ENCODE results near the gene GLTP.
"Not testable (repeated sequence)": the region's sequence is repeated elsewhere in the genome, so short reads cannot be mapped to it uniquely, and the experiment has no call there.

The GLTP gene

DNA sequence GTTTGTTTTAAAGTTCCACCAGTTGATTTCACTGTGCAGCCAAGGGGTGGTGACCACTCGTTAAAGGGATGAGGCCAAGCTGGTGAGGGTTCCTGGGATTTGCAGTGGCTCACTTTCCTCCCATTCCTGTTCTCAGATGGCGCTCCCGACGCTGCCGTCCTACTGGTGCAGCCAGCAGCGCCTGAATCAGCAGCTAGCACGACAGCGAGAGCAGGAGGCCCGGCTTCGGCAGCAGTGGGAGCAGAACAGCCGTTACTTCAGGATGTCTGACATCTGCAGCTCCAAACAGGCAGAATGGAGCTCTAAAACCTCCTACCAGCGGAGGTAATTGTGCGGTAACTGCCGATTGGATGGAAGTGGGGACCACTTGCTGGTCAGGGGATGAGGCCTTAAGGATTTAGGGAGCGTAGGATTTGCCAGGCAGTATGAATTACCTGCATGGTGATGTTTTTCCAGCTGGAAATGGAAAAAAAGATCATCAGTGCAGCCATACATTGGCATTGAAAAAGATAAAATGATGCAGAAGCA is 22.6 kb upstream of the GLTP start:
- FAIRE-seq (no peak), DNase-seq (ENCODE audit: low spot score) (no peak)

DNA sequence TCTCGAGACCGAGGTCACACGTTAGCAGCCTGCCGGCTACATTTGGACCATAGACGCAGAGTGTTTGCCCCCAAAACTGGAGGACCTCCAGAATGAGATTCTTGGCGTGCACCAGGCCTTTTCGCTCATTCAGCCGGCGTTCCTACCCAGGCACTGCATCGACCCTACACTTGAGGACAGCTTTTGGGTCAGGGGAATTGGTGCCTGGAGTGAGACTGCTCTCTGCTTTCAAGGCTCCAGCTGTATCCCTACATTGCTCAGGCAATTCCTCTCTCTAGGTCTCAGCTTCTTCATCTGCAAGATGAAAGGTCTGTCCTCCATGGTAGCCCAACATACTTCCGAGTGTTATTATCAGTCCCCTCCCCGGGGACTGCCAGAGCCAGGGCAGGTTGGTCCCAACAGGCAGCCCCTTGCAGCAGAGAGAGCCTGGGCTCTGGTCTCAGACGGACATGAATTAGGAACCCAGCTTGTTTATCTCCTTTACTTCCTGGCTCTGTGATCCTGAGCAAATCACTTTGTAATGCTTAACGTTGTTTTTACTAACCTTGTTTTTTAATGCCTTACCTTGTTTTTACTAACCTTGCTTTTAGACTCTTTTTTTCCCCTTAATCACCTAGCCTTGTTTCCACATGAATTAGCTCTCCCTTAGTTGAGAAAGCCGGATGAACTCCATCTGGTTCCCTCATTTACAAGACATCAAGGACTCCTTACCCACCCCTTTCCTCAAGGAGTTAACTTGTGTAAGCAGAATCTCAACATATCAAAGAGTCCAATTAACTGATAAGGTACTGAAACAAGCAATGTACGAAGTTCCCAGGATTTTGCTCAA is 20.6 kb upstream of the GLTP start:
- FAIRE-seq (no peak), DNase-seq (ENCODE audit: low spot score) (peak; percentile 7)

DNA sequence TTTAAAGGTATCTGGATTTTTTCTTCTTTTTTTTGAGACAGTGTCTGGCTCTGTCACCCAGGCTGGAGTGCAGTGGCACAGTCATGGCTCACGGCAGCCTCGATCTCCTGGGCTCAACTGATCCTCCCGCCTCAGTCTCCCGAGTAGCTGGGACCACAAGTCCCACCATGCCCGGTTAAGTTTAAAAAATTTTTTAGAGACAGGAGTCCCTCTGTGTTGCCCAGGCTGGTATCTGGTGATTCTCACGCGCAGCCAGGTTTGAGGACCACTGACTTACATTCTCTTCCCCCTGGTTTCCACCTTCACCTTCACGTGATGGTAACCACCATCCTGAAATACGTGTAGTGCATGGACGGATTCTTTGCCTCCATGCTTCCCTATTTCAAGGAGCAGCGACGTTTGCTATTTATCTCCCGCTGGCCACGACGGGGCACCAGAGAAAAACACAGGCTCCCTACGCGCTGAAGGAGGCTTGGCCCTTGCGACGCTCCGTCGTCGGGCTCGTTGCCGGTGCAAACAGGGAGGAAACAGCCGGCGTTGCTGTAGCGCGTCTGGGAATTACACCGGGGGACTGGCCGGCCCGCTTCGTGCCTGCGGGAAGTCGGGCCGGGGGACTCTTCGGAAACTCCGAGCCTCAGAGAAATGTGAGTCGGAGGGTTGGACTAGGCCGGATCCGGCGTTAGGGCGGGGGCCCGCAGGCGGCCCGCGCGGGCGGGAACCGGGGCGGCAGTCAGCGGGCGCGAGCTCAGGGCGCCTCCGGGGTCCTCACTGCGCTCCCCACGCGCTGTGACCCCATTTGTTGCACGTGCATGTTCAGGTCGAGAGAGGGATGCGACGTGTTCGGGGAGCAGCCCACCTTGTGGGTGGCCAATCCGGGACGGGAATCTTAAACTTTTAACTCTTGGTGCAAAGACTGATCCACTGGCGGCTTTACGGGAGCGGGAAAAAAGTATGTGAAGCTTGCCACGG is 19.7 kb upstream of the GLTP start, which contains the start of gene TCHP:
Gene TCHP, plus strand, starts transcription at position 492 of the 969 bp plus-strand sequence. CDS start 2,753 bp downstream, outside the sequence.
- DNase-seq (ENCODE audit: low spot score) (peak; percentile 84), FAIRE-seq (no peak)

DNA sequence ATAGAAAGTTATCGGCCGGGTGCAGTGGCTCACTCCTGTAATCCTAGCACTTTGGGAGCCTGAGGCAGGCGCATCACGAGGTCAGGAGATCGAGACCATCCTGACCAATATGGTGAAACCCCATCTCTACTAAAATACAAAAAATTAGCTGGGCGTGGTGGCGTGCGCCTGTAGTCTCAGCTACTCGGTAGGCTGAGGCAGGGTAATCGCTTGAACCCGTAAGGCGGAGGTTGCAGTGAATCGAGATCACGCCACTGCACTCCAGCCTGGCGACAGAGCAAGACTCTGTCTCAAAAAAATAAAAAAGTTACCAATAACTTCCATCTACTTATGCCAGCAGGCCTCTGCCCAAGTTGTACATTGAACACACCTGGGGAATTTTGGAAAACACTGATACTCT is 19.0 kb upstream of the GLTP start:
- not testable (repeated sequence) for DNase-seq (ENCODE audit: low spot score); FAIRE-seq

DNA sequence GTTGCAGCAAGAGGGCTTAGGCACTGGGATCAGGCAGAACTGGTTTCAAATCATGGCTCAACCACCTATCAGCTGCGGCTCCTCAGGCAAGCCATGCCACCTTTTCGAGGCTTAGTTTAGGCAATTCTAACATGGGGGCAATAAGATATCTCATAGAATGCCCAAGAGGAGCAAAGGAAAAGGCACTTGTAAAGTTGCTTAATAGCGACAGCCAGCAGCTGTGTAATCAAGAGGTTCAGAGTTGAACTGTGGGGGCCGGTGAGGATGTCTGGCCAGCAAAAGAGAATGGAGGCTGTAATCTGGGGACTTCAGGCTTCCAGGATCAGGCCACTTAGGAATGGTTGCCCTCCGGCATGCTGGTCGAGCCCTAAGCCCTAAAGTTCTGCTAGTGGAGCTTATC is 16.7 kb upstream of the GLTP start:
- no peak for FAIRE-seq

DNA sequence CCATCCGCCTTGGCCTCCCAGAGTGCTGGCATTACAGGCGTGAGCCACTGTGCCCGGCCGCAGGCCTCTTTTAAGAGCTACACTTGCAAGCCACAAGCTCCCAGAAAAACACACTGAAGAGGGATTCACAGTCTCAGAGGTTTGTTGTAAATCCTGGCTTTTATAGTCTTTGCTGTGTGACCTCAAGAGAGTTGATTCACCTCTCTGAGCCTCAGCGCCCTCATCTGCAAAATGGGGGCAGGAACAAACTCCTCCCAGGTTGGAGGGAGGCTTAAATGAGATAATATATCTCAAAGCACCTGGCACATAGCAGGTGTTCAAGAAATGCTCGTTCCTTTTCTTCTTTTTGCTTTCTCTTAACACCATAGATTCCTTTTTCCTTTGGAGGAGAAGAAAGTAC is 15.8 kb upstream of the GLTP start:
- DNase-seq (ENCODE audit: low spot score) (no peak), FAIRE-seq (no peak)

More for the DNA sequence above, 16.7 kb upstream of the GLTP start:
- no peak for DNase-seq (ENCODE audit: low spot score)

DNA sequence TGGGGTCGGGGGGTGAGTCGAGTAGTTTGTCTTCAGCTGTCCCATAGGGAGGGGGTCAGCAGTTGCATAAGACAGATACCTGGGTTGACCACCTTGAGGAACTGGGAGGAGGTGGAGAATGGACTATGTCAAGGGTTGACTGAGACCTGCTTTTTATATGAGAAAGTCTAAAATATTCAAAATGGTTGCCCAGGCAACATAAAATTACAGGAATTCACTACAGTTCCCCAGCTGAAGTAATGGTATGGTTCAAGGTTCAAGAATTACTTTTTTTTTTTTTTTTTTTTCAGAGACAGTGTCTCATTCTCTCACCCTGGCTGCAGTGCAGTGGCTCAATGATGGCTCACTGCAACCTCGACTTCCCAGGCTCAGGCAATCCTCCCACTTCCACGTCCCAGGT is 14.6 kb upstream of the GLTP start:
- FAIRE-seq (no peak), DNase-seq (ENCODE audit: low spot score) (no peak)

DNA sequence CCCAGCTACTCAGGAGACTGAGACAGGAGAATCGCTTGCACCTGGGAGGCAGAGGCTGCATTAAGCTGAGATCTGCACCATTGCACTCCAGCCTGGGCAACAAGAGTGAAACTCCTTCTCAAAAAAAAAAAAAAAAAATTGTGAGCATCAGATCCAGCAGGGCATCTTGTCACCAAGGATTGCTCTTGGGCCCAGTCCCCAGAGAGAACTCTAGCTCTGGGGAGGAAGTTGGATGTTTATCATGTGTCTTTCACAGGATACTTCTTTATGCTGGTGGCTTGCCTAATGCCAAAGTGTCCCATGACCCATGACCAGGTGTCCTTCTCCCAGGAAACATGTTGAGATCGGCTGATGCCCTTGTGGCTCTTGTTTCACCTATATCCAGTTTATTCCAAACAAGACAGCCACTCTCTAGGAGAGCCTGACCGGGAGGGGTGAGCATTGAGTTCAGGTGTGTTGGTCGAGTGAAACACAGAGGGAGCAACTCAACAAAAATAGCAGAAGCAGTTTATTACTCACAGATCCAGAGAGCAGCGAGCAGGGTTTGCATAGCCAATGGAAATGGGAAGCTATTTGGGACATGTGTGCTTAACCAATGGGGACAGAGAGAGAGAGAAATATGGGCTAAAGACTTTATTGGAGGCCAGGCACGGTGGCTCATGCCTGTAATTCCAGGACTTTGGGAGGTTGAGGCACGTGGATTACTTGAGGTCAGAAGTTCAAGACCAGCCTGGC is 13.1 kb upstream of the GLTP start:
- DNase-seq (ENCODE audit: low spot score) = no peak
- FAIRE-seq = no peak

DNA sequence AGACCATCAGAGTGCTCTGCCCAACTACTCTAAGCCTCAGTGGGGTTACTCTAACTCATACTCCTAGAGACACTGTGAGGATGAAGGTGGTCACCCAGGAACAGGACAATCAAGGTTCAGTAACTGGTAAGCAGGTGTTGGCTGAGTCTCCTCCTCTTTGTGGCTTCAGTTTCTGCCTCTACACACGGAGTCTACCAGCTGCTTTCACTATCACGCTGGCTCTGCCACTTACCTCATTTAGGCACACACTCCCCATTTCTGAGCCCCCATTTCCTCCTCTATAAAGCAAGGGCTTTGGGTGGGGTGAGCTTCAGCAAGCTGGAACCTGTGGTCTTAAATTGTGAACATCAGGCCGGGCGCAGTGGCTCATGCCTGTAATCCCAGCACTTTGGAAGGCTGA is 12.4 kb upstream of the GLTP start:
- DNase-seq (ENCODE audit: low spot score) (no peak), FAIRE-seq (no peak)

DNA sequence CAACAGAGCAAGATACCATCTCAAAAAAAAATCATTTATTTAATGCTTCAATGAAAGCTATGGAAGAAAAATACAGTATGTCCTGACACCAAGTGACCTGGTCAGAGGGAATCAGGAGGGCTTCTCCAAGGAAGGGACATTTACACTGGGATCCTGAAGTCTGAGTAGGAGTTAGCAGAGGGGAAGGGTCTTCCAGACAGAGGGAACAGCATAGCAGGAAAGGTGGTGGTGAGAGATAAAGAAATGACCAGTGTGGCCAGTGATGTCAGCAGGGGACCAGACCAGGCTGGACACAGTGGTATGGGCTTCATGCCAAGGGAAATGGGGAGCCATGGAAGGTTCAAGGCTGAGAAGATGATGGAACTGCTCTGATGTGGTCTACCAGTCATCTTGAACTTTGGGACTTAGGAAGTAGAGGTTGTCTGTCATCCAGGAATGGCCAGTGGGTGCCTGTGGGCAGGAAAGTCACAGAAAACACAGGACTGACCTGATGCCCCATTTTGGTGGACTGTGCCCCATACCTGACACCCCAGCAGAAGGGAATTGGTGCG is 11.9 kb upstream of the GLTP start:
- DNase-seq (ENCODE audit: low spot score) = no peak
- no peak for FAIRE-seq

DNA sequence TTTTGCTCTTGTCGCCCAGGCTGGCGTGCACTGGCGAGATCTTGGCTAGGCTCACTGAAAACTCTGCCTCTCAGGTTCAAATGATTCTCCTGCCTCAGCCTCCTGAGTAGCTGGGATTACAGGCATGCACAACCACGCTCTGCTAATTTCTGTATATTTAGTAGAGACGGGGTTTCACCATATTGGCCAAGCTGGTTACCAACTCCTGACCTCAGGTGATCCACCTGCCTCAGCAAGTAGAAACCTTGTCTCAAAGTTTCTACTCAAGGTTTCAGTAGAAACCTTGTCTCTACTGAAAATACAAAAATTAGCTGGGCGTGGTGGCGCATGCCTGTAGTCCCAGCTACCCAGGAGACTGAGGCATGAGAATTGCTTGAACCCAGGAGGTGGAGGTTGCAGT is 11.4 kb upstream of the GLTP start:
- not testable (repeated sequence) for DNase-seq (ENCODE audit: low spot score); FAIRE-seq

DNA sequence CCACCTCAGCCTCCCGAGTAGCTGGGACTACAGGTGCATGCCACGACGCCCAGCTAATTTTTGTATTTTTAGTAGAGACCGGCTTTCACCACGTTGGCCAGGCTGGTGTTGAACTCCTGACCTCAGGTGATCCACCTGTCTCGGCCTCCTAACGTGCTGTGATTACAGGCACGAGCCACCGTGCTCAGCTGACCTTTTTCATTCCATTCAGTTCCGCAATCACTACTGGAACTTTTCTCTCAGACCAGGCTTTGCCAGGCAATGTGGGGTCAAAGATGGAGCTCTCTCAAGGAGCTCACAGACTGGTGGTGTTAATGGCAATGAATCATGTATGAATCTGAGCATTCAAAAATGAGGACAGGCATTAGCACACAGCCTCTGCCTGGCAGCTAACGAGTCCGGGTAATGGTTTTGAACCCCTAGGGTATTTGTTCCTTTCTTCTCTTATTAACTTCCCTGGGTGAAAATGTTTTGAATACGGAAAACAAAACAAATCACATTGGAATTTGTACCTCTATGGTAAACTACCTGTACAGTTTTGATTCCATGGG is 10.4 kb upstream of the GLTP start:
- FAIRE-seq = no peak
- no peak for DNase-seq (ENCODE audit: low spot score)

DNA sequence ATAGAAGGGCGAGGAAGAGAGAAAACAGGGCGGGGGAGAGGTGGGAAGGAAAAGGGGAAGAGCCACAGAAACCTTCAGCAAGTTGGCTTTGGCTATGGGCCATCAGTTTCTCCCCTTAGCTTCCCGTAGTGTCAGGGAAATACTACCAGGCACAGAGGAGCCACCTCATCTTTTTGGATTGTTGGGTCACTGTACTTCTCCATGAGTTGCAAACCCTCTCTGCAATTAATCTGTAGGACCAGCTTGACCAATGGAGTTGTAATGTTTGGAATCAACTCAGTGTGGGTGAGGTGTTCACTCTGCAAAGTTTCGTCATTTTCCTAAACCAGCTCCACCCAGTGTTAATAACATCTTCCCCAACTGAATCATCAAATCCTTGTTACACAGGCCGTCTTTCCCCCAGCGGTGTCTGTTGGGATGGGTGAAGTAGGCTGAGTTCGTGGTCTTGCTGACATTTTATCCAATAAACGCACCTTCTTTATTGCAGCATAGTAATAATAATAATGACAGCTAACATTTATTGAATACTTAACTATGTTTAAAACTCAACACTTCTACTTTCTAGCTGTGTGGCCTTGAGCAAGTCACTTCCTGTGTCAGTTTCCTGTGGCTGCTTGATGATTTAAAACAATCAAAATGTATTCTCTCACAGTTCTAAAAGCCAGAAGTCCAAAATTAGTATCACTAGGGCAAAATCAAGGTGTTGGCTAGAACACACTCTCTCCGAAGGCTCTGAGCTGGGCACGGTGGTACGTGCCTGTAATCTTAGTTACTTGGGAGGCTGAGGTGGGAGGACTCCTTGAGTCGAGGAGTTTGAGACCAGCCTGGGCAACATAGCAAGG is 8.1 kb upstream of the GLTP start:
- DNase-seq (ENCODE audit: low spot score) = peak; percentile 52
- FAIRE-seq = no peak

DNA sequence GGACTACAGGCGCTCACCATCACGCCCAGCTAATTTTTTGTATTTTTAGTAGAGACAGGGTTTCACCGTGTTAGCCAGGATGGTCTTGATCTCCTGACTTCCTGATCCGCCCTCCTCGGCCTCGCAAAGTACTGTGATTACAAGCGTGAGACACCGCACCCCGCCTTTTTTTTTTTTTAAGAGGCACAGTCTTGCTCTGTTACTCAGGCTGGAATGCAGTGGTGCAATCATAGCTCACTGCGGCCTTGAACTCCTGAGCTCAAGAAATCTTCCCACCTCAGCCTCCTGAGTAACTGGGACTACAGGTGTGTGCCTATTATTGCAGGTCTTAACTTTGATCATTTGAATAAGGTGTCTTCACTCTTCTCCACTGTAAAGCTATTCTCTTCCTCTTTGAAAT is 5.3 kb upstream of the GLTP start:
- no peak for DNase-seq (ENCODE audit: low spot score)
- no peak for FAIRE-seq

DNA sequence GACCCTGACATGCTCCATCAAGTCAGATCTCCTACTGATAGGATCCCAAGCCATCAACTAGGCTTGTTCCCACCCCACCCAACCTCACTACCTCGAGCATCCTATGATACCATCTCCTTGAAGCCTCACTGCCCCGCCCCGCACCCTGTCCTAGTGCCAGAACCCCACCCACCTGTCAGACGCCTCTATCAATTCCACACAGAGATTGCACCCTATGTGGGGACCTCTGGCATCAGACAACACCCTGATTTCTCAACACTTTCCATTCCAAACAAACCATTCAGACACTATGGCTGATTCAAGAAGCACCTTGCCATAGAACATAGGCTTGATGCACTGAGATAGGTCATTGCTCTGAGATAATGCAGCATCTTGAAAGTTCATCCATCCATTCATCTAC is 3.1 kb upstream of the GLTP start:
- FAIRE-seq (no peak), DNase-seq (ENCODE audit: low spot score) (no peak)

DNA sequence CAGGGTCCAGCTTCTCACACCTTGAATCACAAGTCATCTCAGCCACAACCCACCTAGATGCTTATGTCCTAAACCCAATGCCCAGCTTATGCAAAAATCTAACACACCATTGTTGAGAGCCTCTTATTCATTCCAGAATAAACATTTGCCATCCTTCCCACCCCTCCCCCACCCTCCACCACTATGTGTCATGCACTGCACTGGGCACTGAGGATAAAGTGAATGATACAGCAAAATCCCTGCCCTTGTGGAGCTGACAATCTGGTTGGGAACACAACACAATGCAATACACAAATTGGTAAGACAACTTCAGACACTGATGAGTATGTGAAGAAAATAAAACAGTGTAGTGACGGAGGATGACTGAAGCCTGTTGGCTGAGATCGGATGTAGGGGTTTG is 1.4 kb upstream of the GLTP start:
- no peak for DNase-seq (ENCODE audit: low spot score)
- FAIRE-seq = no peak

DNA sequence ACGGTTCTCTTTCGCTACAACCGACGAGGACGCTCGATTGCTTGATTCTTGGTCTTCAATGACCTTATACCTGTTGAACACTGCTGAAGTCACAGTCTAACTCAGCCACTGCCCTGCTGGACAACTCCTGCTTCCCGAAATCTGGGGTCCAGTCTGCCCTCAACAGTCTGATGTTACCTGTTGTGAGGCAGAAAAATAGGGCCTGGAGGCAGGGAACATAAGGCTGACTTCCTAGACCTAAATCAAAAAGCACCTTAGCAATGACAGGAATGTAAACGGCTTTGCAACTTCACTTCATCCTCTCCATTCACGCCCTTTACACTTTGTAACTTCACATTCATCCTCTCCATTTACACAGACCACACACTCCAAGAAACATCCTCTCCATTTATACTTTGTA is 597 bp upstream of the GLTP start:
- DNase-seq (ENCODE audit: low spot score) = no peak
- FAIRE-seq = no peak

DNA sequence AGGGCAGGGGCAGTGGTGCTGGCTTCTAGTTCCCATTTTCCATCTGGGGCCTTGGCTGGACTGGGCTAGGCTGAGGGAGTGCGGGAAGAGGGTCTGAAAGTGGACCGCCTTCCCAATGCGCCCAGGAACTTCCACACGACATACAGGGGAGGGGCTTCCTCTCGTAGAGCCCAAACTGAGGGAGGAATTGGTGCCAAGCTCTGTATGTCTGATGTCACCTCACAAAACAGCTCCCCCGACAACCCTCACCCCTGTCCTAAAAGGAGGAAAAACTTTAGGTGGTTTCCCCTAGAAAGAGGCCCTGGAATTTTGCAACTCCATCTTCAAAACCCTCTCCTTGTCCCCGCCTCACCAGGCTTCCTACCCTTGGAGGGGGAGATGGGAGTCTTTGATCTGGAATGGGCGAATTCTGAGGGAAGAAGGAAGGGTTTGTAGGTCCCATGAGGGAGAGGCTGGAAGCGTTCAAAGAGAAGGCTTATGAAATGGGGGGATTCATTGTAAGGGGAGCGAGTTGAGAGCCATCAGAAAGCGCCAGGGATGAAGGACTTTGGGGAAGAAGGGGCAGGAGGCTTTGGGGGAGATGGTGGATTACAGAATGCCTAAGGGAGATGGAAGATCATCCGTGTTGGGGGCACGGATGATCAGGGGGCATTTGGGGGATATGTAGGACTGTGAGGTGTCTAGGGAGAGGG is 844 bp downstream of the GLTP start:
- FAIRE-seq (no peak), DNase-seq (ENCODE audit: low spot score) (peak; percentile 6)

DNA sequence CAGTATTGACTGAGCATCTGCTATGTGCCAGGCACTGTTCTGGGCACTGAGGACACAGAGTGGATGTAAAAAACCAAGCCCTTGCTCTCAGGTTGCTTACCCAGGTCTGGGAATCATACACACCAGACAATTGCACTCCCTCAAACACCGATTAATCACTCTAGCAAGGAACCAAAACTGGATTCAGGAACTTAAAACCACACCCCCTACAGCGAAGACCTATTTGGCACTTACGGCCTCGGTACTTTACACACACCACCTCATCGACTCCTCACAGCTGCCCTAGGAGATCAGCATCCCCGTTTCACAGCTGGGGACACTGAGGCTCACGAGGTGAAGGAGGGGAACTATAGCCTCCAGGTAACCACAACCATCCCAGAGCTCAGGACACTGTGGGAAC is 1.6 kb downstream of the GLTP start:
- DNase-seq (ENCODE audit: low spot score) = no peak
- no peak for FAIRE-seq

Data from urothelium cell line (cell line).